ENCODE data around the gene ZIC5.
"Not testable (repeated sequence)": the region's sequence is repeated elsewhere in the genome, so short reads cannot be mapped to it uniquely, and the experiment has no call there.

DNA sequence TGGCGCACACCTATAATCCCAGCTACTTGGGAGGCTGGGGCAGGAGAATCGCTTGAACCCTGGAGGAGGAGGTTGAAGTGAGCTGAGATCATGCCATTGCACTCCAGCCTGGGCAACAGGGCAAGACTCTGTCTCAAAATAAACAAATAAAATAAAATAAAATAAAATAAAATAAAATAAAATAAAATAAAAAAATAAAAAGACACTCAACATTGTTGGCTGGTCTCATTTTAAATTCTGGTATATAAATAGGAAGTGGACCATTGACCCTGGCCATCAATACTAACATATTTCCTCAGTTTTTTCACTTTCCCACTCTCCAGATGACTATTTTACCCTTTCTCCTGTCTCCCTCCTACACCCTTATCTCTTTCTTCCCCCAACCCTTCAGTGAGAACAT, 26.1 kb downstream of the ZIC5 start:
- TF ChIP-seq, protein P1, sequence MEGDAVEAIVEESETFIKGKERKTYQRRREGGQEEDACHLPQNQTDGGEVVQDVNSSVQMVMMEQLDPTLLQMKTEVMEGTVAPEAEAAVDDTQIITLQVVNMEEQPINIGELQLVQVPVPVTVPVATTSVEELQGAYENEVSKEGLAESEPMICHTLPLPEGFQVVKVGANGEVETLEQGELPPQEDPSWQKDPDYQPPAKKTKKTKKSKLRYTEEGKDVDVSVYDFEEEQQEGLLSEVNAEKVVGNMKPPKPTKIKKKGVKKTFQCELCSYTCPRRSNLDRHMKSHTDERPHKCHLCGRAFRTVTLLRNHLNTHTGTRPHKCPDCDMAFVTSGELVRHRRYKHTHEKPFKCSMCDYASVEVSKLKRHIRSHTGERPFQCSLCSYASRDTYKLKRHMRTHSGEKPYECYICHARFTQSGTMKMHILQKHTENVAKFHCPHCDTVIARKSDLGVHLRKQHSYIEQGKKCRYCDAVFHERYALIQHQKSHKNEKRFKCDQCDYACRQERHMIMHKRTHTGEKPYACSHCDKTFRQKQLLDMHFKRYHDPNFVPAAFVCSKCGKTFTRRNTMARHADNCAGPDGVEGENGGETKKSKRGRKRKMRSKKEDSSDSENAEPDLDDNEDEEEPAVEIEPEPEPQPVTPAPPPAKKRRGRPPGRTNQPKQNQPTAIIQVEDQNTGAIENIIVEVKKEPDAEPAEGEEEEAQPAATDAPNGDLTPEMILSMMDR (conservative IDR thresholded peaks at IDR 0.05), result not testable (repeated sequence)
- not testable (repeated sequence) for TF ChIP-seq ZFX (IDR thresholded peaks at IDR 0.05)

All from C4-2B (cell line).